HG02938 (cell line): ENCODE data around the gene NCKAP5.

Experiments
- ATAC-seq: cut with Tn5 transposase; IDR thresholded peaks from one replicate; pipeline ENCODE4 v1.9.1; 2021; ENCODE audit warnings: mild to moderate bottlenecking, moderate library complexity; ENCODE audit not compliant: unreplicated experiment

The NCKAP5 gene

DNA sequence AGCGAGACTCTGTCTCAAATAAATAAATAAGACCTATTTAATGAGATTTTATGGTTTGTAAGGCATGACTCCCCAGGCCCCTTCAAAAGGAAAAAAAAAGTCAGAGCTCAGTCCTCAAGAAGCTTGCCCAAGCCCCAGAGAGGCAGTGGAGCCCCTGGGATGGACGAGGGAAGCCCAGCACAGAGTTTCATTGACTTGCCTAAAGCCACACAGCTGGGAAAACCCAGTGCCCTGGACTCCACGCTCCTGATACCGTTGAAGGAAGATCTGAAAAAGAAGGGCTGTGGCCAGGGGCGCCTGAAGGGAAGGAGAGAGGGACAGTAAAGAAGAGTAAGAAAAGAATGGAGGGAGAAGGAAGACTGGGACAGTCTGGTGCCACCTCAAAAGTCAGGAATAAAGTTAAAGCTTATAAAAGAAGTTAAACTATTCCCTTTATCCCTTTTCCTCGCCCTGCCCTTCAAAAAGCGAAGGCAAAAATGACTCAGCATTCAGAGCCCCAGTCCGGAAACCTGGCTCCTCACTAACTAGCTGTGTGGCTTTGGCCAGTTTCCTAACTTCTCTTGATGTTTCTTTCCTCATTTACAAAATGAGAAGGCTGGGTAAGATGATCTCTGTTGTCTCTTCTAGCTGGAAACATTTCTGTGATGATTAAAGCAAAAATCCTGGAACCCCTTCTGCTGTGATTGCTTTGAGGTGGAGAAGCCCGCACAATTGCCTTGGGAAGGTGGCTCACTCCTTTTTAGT lies 945.0 kb downstream of the NCKAP5 start:
- ATAC-seq: no peak
